ENCODE data around the gene RPLP2.

RPLP2 gene

GRCh38 chr11:782264-783174, 27.2 kb upstream of the RPLP2 start:
- no CpG with 5 or more reads among the region's 36 CpGs for WGBS (ENCODE audit: extremely low coverage, insufficient coverage, low lambda C conversion rate)
- no peak for DNase-seq
- no peak overlapping the region for H3K27ac ChIP-seq (ENCODE audit: low read depth, low read length)

GRCh38 chr11:783581-784015, 26.2 kb upstream of the RPLP2 start:
- Histone ChIP-seq H3K79me2 (ENCODE audit: control insufficient read depth, insufficient read depth, low read length) (no peaks in the 10 kb centered on the region), H3K36me3 (ENCODE audit: control insufficient read depth, insufficient read depth, low read length) (no peaks in the 10 kb centered on the region), H3K18ac (ENCODE audit: low read length) (no peak overlapping the region), H2AK5ac (ENCODE audit: low read length) (no peak overlapping the region), H3K23ac (ENCODE audit: low read length) (no peak overlapping the region), H4K5ac (ENCODE audit: low read length) (no peak overlapping the region), H3K27ac (ENCODE audit: low read depth, low read length) (no peak overlapping the region), H3K4ac (ENCODE audit: low read depth, low read length) (no peak overlapping the region), H3K79me1 (ENCODE audit: low read length) (no peaks in the 10 kb centered on the region), H2BK15ac (replicated peaks; ENCODE audit: low read depth) (no peak overlapping the region), H3K56ac (ENCODE audit: low read length) (no peak overlapping the region), H4K8ac (ENCODE audit: low read depth, low read length) (no peak overlapping the region), H3K27me3 (ENCODE audit: insufficient read depth, low read length, poor library complexity) (no peaks in the 10 kb centered on the region), H2BK120ac (ENCODE audit: low read depth, low read length) (no peak overlapping the region), H3K4me2 (ENCODE audit: low read length) (no peak overlapping the region), H3K4me3 (ENCODE audit: low read length) (no peak overlapping the region), H2BK5ac (ENCODE audit: low read length) (no peak overlapping the region), H3K9ac (ENCODE audit: low read length) (no peak overlapping the region), H3K4me1 (ENCODE audit: control insufficient read depth, low read depth, low read length) (no peaks in the 10 kb centered on the region)
- no CpG with 5 or more reads among the region's 24 CpGs for WGBS (ENCODE audit: extremely low coverage, insufficient coverage, low lambda C conversion rate)
- DNase-seq = peak; percentile 94

More at GRCh38 chr11:782264-783174, 27.2 kb upstream of the RPLP2 start:
- no peaks in the 10 kb centered on the region for H3K36me3 ChIP-seq (ENCODE audit: control insufficient read depth, insufficient read depth, low read length)
- no peak overlapping the region for H3K9ac ChIP-seq (ENCODE audit: low read length)
- H2AK5ac ChIP-seq (ENCODE audit: low read length) = no peak overlapping the region
- no peak overlapping the region for H2BK15ac ChIP-seq (replicated peaks; ENCODE audit: low read depth)
- no peak overlapping the region for H2BK120ac ChIP-seq (ENCODE audit: low read depth, low read length)
- no peak overlapping the region for H3K23ac ChIP-seq (ENCODE audit: low read length)
- no peaks in the 10 kb centered on the region for H3K27me3 ChIP-seq (ENCODE audit: insufficient read depth, low read length, poor library complexity)
- no peaks in the 10 kb centered on the region for H3K4me1 ChIP-seq (ENCODE audit: control insufficient read depth, low read depth, low read length)
- H3K4me3 ChIP-seq (ENCODE audit: low read length) = no peak overlapping the region
- no peak overlapping the region for H2BK5ac ChIP-seq (ENCODE audit: low read length)
- no peaks in the 10 kb centered on the region for H3K79me2 ChIP-seq (ENCODE audit: control insufficient read depth, insufficient read depth, low read length)
- no peak overlapping the region for H3K4ac ChIP-seq (ENCODE audit: low read depth, low read length)
- H3K4me2 ChIP-seq (ENCODE audit: low read length) = no peak overlapping the region
- H3K79me1 ChIP-seq (ENCODE audit: low read length) = no peaks in the 10 kb centered on the region
- H4K5ac ChIP-seq (ENCODE audit: low read length) = no peak overlapping the region
- no peak overlapping the region for H3K56ac ChIP-seq (ENCODE audit: low read length)
- no peak overlapping the region for H4K8ac ChIP-seq (ENCODE audit: low read depth, low read length)
- H3K18ac ChIP-seq (ENCODE audit: low read length) = no peak overlapping the region

- no peak overlapping the region for H3K4me3 ChIP-seq (ENCODE audit: low read length)
- H3K56ac ChIP-seq (ENCODE audit: low read length) = no peak overlapping the region
- no peak for DNase-seq
- H2BK15ac ChIP-seq (replicated peaks; ENCODE audit: low read depth) = no peak overlapping the region
- no peaks in the 10 kb centered on the region for H3K36me3 ChIP-seq (ENCODE audit: control insufficient read depth, insufficient read depth, low read length)
- no peak overlapping the region for H2BK5ac ChIP-seq (ENCODE audit: low read length)
- H3K4me1 ChIP-seq (ENCODE audit: control insufficient read depth, low read depth, low read length) = no peaks in the 10 kb centered on the region
- H3K27ac ChIP-seq (ENCODE audit: low read depth, low read length) = no peak overlapping the region
- H2BK120ac ChIP-seq (ENCODE audit: low read depth, low read length) = no peak overlapping the region
- no peak overlapping the region for H4K8ac ChIP-seq (ENCODE audit: low read depth, low read length)
- H3K79me1 ChIP-seq (ENCODE audit: low read length) = no peaks in the 10 kb centered on the region
- no peaks in the 10 kb centered on the region for H3K79me2 ChIP-seq (ENCODE audit: control insufficient read depth, insufficient read depth, low read length)
- H2AK5ac ChIP-seq (ENCODE audit: low read length) = no peak overlapping the region
- H3K18ac ChIP-seq (ENCODE audit: low read length) = no peak overlapping the region
- no peak overlapping the region for H3K23ac ChIP-seq (ENCODE audit: low read length)
- H3K27me3 ChIP-seq (ENCODE audit: insufficient read depth, low read length, poor library complexity) = no peaks in the 10 kb centered on the region
- H3K4ac ChIP-seq (ENCODE audit: low read depth, low read length) = no peak overlapping the region
- H4K5ac ChIP-seq (ENCODE audit: low read length) = no peak overlapping the region
- no peak overlapping the region for H3K4me2 ChIP-seq (ENCODE audit: low read length)
- no CpG with 5 or more reads among the region's 24 CpGs for WGBS (ENCODE audit: extremely low coverage, insufficient coverage, low lambda C conversion rate)
- no peak overlapping the region for H3K9ac ChIP-seq (ENCODE audit: low read length)
Measured at GRCh38 chr11:786235-787083, 23.3 kb upstream of the RPLP2 start.

GRCh38 chr11:787084-787675, 22.6 kb upstream of the RPLP2 start:
- Histone ChIP-seq H3K56ac (ENCODE audit: low read length) (no peak overlapping the region), H3K27me3 (ENCODE audit: insufficient read depth, low read length, poor library complexity) (no peaks in the 10 kb centered on the region), H4K5ac (ENCODE audit: low read length) (no peak overlapping the region), H3K79me2 (ENCODE audit: control insufficient read depth, insufficient read depth, low read length) (no peaks in the 10 kb centered on the region), H2BK15ac (replicated peaks; ENCODE audit: low read depth) (no peak overlapping the region), H3K79me1 (ENCODE audit: low read length) (no peaks in the 10 kb centered on the region), H3K18ac (ENCODE audit: low read length) (no peak overlapping the region), H3K4ac (ENCODE audit: low read depth, low read length) (no peak overlapping the region), H3K9ac (ENCODE audit: low read length) (no peak overlapping the region), H2BK120ac (ENCODE audit: low read depth, low read length) (no peak overlapping the region), H3K4me3 (ENCODE audit: low read length) (no peak overlapping the region), H2AK5ac (ENCODE audit: low read length) (no peak overlapping the region), H4K8ac (ENCODE audit: low read depth, low read length) (no peak overlapping the region), H3K36me3 (ENCODE audit: control insufficient read depth, insufficient read depth, low read length) (no peaks in the 10 kb centered on the region), H2BK5ac (ENCODE audit: low read length) (no peak overlapping the region), H3K4me1 (ENCODE audit: control insufficient read depth, low read depth, low read length) (no peaks in the 10 kb centered on the region), H3K23ac (ENCODE audit: low read length) (no peak overlapping the region), H3K4me2 (ENCODE audit: low read length) (no peak overlapping the region), H3K27ac (ENCODE audit: low read depth, low read length) (no peak overlapping the region)
- WGBS (ENCODE audit: extremely low coverage, insufficient coverage, low lambda C conversion rate) = no CpG with 5 or more reads among the region's 24 CpGs
- no peak for DNase-seq

GRCh38 chr11:788009-788640, 21.6 kb upstream of the RPLP2 start:
- no peak for DNase-seq
- Histone ChIP-seq H3K27me3 (ENCODE audit: insufficient read depth, low read length, poor library complexity) (no peaks in the 10 kb centered on the region), H3K9ac (ENCODE audit: low read length) (no peak overlapping the region), H3K79me1 (ENCODE audit: low read length) (no peaks in the 10 kb centered on the region), H3K27ac (ENCODE audit: low read depth, low read length) (no peak overlapping the region), H3K36me3 (ENCODE audit: control insufficient read depth, insufficient read depth, low read length) (no peaks in the 10 kb centered on the region), H3K23ac (ENCODE audit: low read length) (no peak overlapping the region), H2AK5ac (ENCODE audit: low read length) (no peak overlapping the region), H2BK15ac (replicated peaks; ENCODE audit: low read depth) (no peak overlapping the region), H4K8ac (ENCODE audit: low read depth, low read length) (no peak overlapping the region), H3K4ac (ENCODE audit: low read depth, low read length) (no peak overlapping the region), H3K4me3 (ENCODE audit: low read length) (no peak overlapping the region), H2BK120ac (ENCODE audit: low read depth, low read length) (no peak overlapping the region), H3K56ac (ENCODE audit: low read length) (no peak overlapping the region), H3K18ac (ENCODE audit: low read length) (no peak overlapping the region), H2BK5ac (ENCODE audit: low read length) (no peak overlapping the region), H4K5ac (ENCODE audit: low read length) (no peak overlapping the region), H3K79me2 (ENCODE audit: control insufficient read depth, insufficient read depth, low read length) (no peaks in the 10 kb centered on the region), H3K4me1 (ENCODE audit: control insufficient read depth, low read depth, low read length) (no peaks in the 10 kb centered on the region), H3K4me2 (ENCODE audit: low read length) (no peak overlapping the region)
- no CpG with 5 or more reads among the region's 28 CpGs for WGBS (ENCODE audit: extremely low coverage, insufficient coverage, low lambda C conversion rate)

Data from mesendoderm (in vitro differentiated cells).